Mononuclear cell (primary cell): ENCODE measurements around the gene APBA2. TPM values are rescaled to one million over a fixed set of nuclear protein-coding genes. Genes with fewer than 3 reads are reported as not detected.

Experiments used
- H3K27me3 ChIP-seq: 2 replicates; pipeline ENCODE4 v1.6.0; 2011; ENCODE audit warnings: low read length, control low read depth; ENCODE audit not compliant: insufficient read depth
- H3K4me1 ChIP-seq: 2 replicates; pipeline ENCODE4 v1.5.1; 2011; ENCODE audit warnings: mild to moderate bottlenecking, low read length, control low read depth; ENCODE audit not compliant: insufficient read depth
- H3K4me3 ChIP-seq: 2 replicates; pipeline ENCODE4 v1.5.1; 2011; ENCODE audit warnings: mild to moderate bottlenecking, low read length, moderate library complexity
- H3K9me3 ChIP-seq: 2 replicates; pipeline ENCODE4 v1.5.1; 2011; ENCODE audit warnings: low read depth, mild to moderate bottlenecking, control low read depth, low read length
- total RNA-seq: library from RNA; depleted of rRNA; stranded (reverse); fragments of >200 nt; gene quantifications from one replicate; pipeline ENCODE4 v1.2.3, GENCODE V29; 2012

Gene APBA2
- total RNA-seq, 1 donor: 78.6 TPM

DNA sequence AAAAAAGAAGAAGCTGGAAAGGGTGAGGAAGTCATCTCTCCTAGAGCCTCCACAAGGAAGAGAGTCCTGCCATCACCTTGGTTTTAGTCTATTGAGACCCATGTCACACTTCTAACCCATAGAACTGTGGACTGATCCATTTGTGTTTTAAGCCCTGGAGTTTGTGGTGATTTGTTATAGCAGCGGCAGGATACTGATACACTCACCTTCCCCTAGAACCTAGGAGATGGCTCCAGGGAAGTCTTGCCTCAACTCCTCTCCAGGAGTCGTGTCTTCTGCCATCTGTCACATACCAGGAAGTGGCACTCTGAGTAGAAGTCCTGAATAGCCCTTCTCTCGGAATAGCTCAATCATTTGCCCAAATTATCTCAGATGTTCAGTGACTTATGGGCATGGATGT lies 14.6 kb upstream of the APBA2 start:
- H3K4me1 ChIP-seq: no peaks in the 10 kb centered on the region
- H3K4me3 ChIP-seq: no peak overlapping the region
- no peaks in the 10 kb centered on the region for H3K9me3 ChIP-seq
- no peaks in the 10 kb centered on the region for H3K27me3 ChIP-seq

- no peak overlapping the region for H3K4me3 ChIP-seq
- H3K9me3 ChIP-seq: no peaks in the 10 kb centered on the region
- no peaks in the 10 kb centered on the region for H3K4me1 ChIP-seq
- H3K27me3 ChIP-seq: no peaks in the 10 kb centered on the region
Observed at GRCh38 chr15:28873006-28873405, 12.8 kb upstream of the APBA2 start.

GRCh38 chr15:28873585-28874190 lies 12.1 kb upstream of the APBA2 start:
- no peak overlapping the region for H3K4me3 ChIP-seq
- no peaks in the 10 kb centered on the region for H3K27me3 ChIP-seq
- no peaks in the 10 kb centered on the region for H3K9me3 ChIP-seq
- H3K4me1 ChIP-seq: no peaks in the 10 kb centered on the region

- H3K27me3 ChIP-seq: no peaks in the 10 kb centered on the region
- no peaks in the 10 kb centered on the region for H3K4me1 ChIP-seq
- H3K4me3 ChIP-seq: no peak overlapping the region
- no peaks in the 10 kb centered on the region for H3K9me3 ChIP-seq
Observed at GRCh38 chr15:28875461-28876000, 10.2 kb upstream of the APBA2 start.

DNA sequence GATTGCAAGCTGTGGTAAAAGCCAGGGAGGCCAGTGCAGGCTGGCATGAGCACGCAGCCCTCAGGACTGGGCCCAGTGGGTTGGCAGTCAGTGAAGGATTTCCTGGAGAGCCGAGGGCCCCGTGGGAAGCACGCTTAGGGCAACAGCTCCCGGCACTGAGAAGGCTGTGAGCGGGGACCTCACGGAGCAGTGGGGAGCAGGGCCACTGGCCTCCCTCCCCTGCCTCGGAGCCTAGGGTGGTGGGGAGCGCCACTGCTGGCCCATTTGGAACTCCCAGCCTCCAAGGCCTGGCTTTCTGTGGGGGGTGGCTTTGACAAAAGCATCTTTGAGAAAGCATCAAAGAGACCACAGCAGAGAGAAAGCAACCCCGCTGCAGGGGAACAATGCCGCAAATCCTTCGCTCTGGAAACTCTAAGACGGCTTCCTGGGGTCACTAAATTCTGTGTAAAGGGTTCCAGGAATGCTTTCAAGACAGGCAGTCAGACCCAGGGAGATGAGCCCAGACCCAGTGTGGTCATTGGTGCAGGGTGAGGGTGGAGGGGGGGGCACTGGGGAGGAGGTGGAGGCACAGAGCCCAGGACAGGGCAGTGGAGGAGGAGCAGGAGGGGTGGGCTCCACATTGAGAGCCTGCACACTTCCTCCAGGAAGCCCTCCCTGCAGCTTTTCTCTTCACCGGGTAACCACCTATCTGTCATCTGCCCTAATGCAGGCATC lies 9.5 kb upstream of the APBA2 start:
- Histone ChIP-seq H3K27me3 (no peaks in the 10 kb centered on the region), H3K4me3 (no peak overlapping the region), H3K9me3 (no peaks in the 10 kb centered on the region), H3K4me1 (no peaks in the 10 kb centered on the region)

DNA sequence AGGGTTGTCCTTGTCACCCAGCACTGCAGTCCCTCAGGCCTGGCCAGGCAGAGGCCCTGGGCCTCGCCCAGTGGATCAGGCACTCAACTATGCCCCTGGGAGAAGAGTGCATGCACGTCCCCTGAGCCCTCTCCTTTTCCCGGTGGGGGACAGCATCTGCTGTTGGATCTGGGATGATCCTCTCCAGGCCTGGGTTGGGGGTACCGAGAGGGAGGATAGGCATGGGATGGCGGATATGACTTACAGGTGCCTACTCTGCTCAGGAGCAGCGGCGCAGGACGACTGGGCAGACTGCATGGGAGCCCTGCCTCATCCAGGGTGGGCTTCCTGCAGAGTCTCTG lies 9.0 kb upstream of the APBA2 start:
- Histone ChIP-seq H3K27me3 (no peaks in the 10 kb centered on the region), H3K9me3 (no peaks in the 10 kb centered on the region), H3K4me1 (no peaks in the 10 kb centered on the region), H3K4me3 (no peak overlapping the region)

DNA sequence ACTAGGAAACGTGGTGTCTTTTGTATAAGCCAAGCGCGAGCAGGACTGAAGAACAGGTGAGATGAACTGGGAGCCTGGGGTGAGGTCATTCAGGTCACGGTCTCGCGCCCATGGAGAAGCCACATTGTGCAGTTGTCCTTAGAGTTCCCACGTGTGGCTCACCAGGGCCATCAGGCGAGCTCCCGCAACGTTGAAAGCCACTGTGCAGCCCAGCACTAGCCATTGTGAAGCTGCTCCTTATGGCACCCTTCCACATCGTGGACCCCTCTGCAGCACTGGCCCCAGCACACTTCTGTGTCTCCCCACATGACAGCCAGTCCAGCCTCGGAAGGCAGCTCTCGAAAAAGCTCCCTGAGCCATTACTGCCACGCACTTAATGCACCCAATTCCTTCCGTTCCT lies 7.6 kb upstream of the APBA2 start:
- no peaks in the 10 kb centered on the region for H3K9me3 ChIP-seq
- no peaks in the 10 kb centered on the region for H3K4me1 ChIP-seq
- no peaks in the 10 kb centered on the region for H3K27me3 ChIP-seq
- no peak overlapping the region for H3K4me3 ChIP-seq

DNA sequence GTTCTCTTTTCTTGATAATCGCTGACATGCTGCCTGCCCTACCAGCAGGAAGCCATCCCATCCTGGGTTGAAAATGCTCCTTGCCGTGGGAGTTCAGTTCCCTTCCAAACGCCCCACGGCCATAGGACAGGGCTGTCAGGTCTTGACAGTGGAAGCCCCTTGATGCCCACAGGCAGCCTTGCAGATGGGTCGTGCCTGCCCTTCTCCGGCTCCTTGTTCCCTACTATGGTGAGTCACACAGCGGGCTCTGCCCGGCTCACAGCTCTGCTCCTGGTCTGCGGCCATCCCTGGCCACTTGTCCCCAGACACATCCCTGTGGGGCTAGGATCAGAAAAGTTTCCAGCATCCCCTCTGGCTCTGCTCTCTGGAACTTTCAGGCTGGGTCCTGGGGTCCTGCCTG lies 6.2 kb upstream of the APBA2 start:
- no peaks in the 10 kb centered on the region for H3K27me3 ChIP-seq
- H3K4me3 ChIP-seq: no peak overlapping the region
- H3K9me3 ChIP-seq: no peaks in the 10 kb centered on the region
- H3K4me1 ChIP-seq: no peaks in the 10 kb centered on the region

GRCh38 chr15:28880680-28881079 lies 5.1 kb upstream of the APBA2 start:
- Histone ChIP-seq H3K9me3 (no peaks in the 10 kb centered on the region), H3K4me1 (no peaks in the 10 kb centered on the region), H3K4me3 (no peak overlapping the region), H3K27me3 (peaks cover 8% of the 10 kb centered on the region)

DNA sequence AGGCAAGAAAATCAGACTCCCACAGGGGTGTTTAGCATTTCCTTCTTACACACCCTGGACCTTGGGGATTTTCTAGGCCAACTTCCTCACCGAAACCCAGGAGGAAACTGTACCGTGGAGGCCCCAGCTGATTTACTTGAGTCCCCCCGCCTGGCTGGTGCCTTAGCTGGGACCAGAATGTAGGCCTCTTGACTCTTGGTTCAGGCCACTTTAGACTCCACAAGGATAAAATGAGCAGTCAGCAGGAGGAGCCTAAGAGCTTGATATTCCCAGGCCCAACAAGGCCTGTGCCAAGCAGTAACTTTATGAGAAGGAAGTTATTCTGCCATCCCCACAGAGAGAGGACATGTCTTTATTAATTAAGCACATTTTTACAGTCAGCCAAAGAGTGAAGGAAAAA lies 4.6 kb upstream of the APBA2 start:
- H3K4me3 ChIP-seq: no peak overlapping the region
- peaks cover 8% of the 10 kb centered on the region for H3K27me3 ChIP-seq
- H3K9me3 ChIP-seq: no peaks in the 10 kb centered on the region
- no peaks in the 10 kb centered on the region for H3K4me1 ChIP-seq

DNA sequence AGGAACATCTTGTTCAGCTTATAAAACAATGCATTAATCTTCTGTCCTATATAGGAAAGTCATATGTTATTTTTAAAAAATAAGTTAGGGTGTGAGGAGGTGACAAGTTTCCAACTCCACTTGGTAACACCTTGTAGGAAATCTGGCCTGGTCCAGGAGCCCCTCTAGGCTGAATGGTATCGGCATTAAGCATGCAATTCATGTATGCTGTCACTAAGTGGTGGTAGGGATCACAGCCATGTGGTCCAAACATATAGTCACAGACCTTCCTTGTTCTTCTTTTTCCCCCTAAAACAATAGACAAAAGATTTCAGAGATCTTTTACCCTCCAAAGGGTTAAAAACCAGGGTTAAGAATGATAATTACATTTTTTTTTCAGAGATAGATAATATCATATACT lies 4.2 kb upstream of the APBA2 start:
- H3K4me3 ChIP-seq: no peak overlapping the region
- peaks cover 8% of the 10 kb centered on the region for H3K27me3 ChIP-seq
- no peaks in the 10 kb centered on the region for H3K9me3 ChIP-seq
- H3K4me1 ChIP-seq: no peaks in the 10 kb centered on the region

- Histone ChIP-seq H3K4me3 (no peak overlapping the region), H3K9me3 (no peaks in the 10 kb centered on the region), H3K4me1 (peaks cover 5% of the 10 kb centered on the region), H3K27me3 (peaks cover 12% of the 10 kb centered on the region)
Observed at GRCh38 chr15:28884151-28884940, 1.4 kb upstream of the APBA2 start.

- Histone ChIP-seq H3K9me3 (no peaks in the 10 kb centered on the region), H3K27me3 (peaks cover 12% of the 10 kb centered on the region), H3K4me1 (peaks cover 12% of the 10 kb centered on the region), H3K4me3 (peak overlapping the region; percentile 41)
Observed at GRCh38 chr15:28885128-28885629, 595 bp upstream of the APBA2 start.

DNA sequence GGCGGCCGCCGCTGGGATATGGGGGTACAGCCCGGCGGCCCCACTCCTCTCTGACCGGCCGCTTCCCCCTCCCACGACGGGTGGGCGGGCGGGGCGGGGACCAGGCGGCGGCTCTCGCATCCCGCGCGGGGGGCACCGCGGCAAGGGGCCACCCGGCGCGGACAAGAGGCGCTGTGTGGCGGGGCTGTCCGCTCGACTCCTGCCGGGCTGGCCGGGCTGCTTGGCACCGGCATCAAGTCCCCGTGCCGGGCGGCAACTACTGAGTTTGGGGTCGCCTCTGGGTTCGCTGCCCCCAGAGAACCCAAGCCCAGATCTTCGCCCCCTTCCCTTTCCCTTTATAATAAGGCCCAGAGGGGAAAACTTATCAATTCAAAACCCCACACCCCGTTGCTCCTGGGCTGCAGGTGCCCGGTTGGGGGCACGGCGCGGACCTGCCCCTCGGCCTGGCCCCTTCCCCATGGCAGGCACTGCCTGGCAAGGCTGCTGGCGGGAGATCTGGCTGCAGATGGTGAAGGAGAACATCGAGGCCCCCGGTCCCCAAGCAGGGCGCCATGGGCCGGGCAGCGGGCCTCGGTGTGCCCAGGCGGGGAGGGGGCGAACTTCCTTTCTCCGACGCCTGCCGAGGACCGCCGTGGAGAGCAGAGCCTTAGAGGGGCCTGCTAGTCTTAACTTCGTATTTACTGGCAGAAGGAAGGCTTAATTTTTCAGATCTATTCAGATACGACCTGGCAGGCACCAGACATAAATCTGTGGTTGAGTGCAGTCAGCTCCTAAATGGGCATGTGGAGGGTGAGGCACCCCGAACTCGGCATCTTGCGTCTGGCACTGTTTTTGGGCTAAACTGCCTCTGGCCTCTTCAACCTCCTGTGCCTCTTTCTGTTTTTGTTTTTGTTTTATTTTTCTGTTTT lies 911 bp downstream of the APBA2 start:
- peaks cover 20% of the 10 kb centered on the region for H3K4me1 ChIP-seq
- no peaks in the 10 kb centered on the region for H3K9me3 ChIP-seq
- H3K4me3 ChIP-seq: peak overlapping the region; percentile 41
- peaks cover 12% of the 10 kb centered on the region for H3K27me3 ChIP-seq
